ENCODE results near the gene HSPBAP1.

DNA sequence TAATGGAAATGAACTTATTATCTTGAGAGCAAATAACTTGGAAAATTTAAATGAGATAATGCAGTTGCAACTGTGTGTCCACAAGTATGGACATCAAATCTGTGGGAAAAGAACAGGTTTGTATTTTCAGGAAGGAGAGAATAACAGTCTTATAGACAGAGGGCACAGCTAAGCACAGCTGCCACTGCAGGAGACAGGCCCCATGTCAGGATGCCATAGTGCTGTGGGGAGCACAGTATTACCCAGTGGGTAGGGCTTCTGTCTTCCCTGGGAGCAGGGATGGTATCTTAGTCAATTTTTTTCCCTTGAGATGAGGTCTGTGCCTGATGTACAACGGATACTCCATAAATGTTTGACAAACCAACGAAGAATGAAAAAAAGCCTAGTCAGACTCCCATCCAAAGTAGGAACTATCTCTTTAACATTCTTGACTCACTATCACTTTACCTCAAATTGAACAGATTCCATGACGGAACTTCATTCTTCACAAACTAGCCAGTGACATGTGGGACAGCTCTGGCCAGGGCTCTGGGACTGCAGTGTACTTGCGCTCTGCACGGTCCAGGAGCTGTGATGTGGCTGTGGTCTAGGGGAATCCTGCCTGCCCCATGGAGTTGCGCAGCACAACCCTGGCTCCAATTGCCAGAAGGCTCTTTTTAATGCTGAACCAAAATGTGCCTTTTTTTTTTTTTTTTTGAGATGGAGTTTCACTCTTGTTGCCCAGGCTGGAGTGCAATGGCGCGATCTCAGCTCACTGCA lies 64.7 kb downstream of the HSPBAP1 start:
- TF ChIP-seq, protein P1, sequence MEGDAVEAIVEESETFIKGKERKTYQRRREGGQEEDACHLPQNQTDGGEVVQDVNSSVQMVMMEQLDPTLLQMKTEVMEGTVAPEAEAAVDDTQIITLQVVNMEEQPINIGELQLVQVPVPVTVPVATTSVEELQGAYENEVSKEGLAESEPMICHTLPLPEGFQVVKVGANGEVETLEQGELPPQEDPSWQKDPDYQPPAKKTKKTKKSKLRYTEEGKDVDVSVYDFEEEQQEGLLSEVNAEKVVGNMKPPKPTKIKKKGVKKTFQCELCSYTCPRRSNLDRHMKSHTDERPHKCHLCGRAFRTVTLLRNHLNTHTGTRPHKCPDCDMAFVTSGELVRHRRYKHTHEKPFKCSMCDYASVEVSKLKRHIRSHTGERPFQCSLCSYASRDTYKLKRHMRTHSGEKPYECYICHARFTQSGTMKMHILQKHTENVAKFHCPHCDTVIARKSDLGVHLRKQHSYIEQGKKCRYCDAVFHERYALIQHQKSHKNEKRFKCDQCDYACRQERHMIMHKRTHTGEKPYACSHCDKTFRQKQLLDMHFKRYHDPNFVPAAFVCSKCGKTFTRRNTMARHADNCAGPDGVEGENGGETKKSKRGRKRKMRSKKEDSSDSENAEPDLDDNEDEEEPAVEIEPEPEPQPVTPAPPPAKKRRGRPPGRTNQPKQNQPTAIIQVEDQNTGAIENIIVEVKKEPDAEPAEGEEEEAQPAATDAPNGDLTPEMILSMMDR (IDR thresholded peaks at IDR 0.05; ENCODE audit: low read length): no peak
- TF ChIP-seq EZH2 (optimal IDR thresholded peaks at IDR 0.05; ENCODE audit: low read depth, low read length): no peak

Measured in MM.1S (cell line).